ENCODE data around the gene SNRPA. TPM values are rescaled to one million over a fixed set of nuclear protein-coding genes. Genes with fewer than 3 reads are reported as not detected.

SNRPA gene
- total and polyA plus RNA-seq, 2 of the 8 experiments (the other 6 are each of a cell fraction or from before 2014, with no cell fraction given) = 201 to 202 TPM

GRCh38 chr19:40805258-40805868, 54.4 kb downstream of the SNRPA start:
- DNase-seq (ENCODE audit: low read depth in 1 of 2, low spot score in 2 of 2) (no peak), FAIRE-seq (no peak)
- no peak overlapping the region for H2BK120ac ChIP-seq (replicated peaks; ENCODE audit: low read depth, low read length)
- no peaks in the 10 kb centered on the region for H3K27me3 ChIP-seq (replicated peaks in 1 of 4; ENCODE audit: control insufficient read depth in 3 of 4, extremely low read depth in 1 of 4, insufficient read depth in 3 of 4, low read length in 3 of 4)
- no peak overlapping the region; a peak in 1 of 4 replicates for H3K4me2 ChIP-seq (ENCODE audit: insufficient read depth in 1 of 2, low read depth in 2 of 2, low read length in 2 of 2)
- ChIA-PET POLR2A (ENCODE audit: partially characterized antibody) (interaction anchor here (0.7 to 15.7 kb wide), 11 partner anchors 9 to 334 kb away, joined by 3 to 241 read pairs (median 8); partner anchors contain the start of genes ACTMAP, COQ8B, ITPKC and MIA), CTCF (ENCODE audit: partially characterized antibody) (interaction anchor here (0.7 to 4.4 kb wide), 11 partner anchors 10 to 143 kb away, joined by 3 to 26 read pairs (median 4); partner anchors contain the start of genes COQ8B, ITPKC and RAB4B)
- no peak overlapping the region for H3K23ac ChIP-seq (ENCODE audit: insufficient read length)
- no peak overlapping the region for H2BK15ac ChIP-seq (ENCODE audit: low read length)
- no peaks in the 10 kb centered on the region for H3K9me3 ChIP-seq (ENCODE audit: insufficient read depth in 2 of 2, low read depth in 1 of 2, low read length in 1 of 2)
- 0 out of 2 replicates have a peak overlapping the region, but pooled peaks have one; percentile 35 for H2BK5ac ChIP-seq (ENCODE audit: low read depth, low read length)
- H3K14ac ChIP-seq (ENCODE audit: insufficient read length) = no peak overlapping the region
- H4K5ac ChIP-seq (ENCODE audit: insufficient read length, low read depth, low read length) = no peak overlapping the region
- WGBS, 2 experiments (ENCODE audit: extremely low coverage in 1 of 2, insufficient coverage in 1 of 2, insufficient read length in 1 of 2, insufficient replicate concordance in 2 of 2, low coverage in 1 of 2, low lambda C conversion rate in 2 of 2, missing lambda C conversion rate in 1 of 2) = 97% methylated on average over 2 of the region's 2 CpGs; no CpG with 5 or more reads in 1 of the 2 experiments
- no peak overlapping the region for H2BK20ac ChIP-seq (ENCODE audit: low read length)
- no peak overlapping the region for H4K8ac ChIP-seq (ENCODE audit: extremely low read depth, insufficient read depth, low read length)
- no peak overlapping the region; a peak in 2 of 7 replicates for H3K9ac ChIP-seq (replicated peaks in 1 of 4; ENCODE audit: extremely low read depth in 1 of 4, low read depth in 3 of 4, low read length in 3 of 4)
- no peak overlapping the region for H3K18ac ChIP-seq (ENCODE audit: extremely low read depth, low read length)
- peaks cover 4% of the 10 kb centered on the region; the same call in 1 of the 2 replicates for H3K23me2 ChIP-seq (ENCODE audit: low read depth, low read length)
- H3K79me1 ChIP-seq (ENCODE audit: low read depth, low read length) = peaks cover 37% of the 10 kb centered on the region
- H2BK12ac ChIP-seq (ENCODE audit: low read depth, low read length) = no peak overlapping the region
- H3K79me2 ChIP-seq (ENCODE audit: control insufficient read depth in 1 of 2, insufficient read depth in 2 of 2, low read length in 2 of 2) = peaks cover 11 to 70% of the 10 kb centered on the region in 2 experiments
- H4K91ac ChIP-seq (replicated peaks; ENCODE audit: insufficient read length, low read length) = no peak overlapping the region
- H3K4ac ChIP-seq (replicated peaks; ENCODE audit: insufficient read length, low read depth, low read length) = no peak overlapping the region
- H3K4me3 ChIP-seq (ENCODE audit: extremely low read depth in 1 of 4, insufficient read depth in 2 of 4, low read depth in 3 of 4, low read length in 4 of 4) = no peak overlapping the region
- H2AFZ ChIP-seq (ENCODE audit: low read length) = no peak overlapping the region
- H2AK5ac ChIP-seq (ENCODE audit: low read depth, low read length) = no peak overlapping the region
- H4K20me1 ChIP-seq (replicated peaks in 1 of 2; ENCODE audit: control insufficient read depth in 1 of 2, insufficient read depth in 2 of 2, low read length in 2 of 2) = peaks cover 47 to 70% of the 10 kb centered on the region in 2 experiments
- H3K27ac ChIP-seq (ENCODE audit: low read depth, low read length) = no peak overlapping the region
- peaks cover 3 to 60% (median 33%) of the 10 kb centered on the region in 4 experiments for H3K4me1 ChIP-seq (replicated peaks in 1 of 4; ENCODE audit: control insufficient read depth in 3 of 4, insufficient read depth in 4 of 4, low read length in 3 of 4)
- peaks cover 6 to 53% (median 19%) of the 10 kb centered on the region in 4 experiments; a peak in 7 of 8 replicates for H3K36me3 ChIP-seq (ENCODE audit: control insufficient read depth in 2 of 4, insufficient read depth in 4 of 4, low read length in 3 of 4)
- no peak for TF ChIP-seq SIRT6 (IDR thresholded peaks at IDR 0.05; ENCODE audit: low read length)
- TF ChIP-seq SP2 (IDR thresholded peaks at IDR 0.05; ENCODE audit: low read length) = no peak
- TF ChIP-seq CBX5 (IDR thresholded peaks at IDR 0.05; ENCODE audit: low read depth, low read length) = no peak
- no peak; a peak in 1 of 3 replicates for TF ChIP-seq POLR2A (IDR thresholded peaks at IDR 0.05; ENCODE audit: control extremely low read depth in 1 of 2, low read depth in 2 of 2, low read length in 2 of 2)
- no peak for TF ChIP-seq SIX5 (IDR thresholded peaks at IDR 0.05; ENCODE audit: low read depth, low read length)
- H3K56ac ChIP-seq (replicated peaks; ENCODE audit: insufficient read length, low read depth, low read length) = no peak overlapping the region

Data from H1 (cell line).